PC-9 (cell line): ENCODE measurements around the gene ABHD1. TPM values are rescaled to one million over a fixed set of nuclear protein-coding genes. Genes with fewer than 3 reads are reported as not detected.

Experiments used
- BruUV-seq: library from RNA; stranded (reverse); fragments of 400-500 nt; replicated peaks from 2 replicates; lab custom pipeline; 2021; lab: Mats Ljungman, UMichigan
- CTCF ChIA-PET: fragments of 300-600 bp; sonication (Branson Sonifier 250); formaldehyde crosslinking; loops from one replicate; lab custom pipeline; 2022; ENCODE audit warnings: antibody characterized with exemption; lab: Charles Lee
- POLR2A ChIA-PET: fragments of 300-600 bp; sonication (Branson Sonifier 250); formaldehyde crosslinking; loops from one replicate; lab custom pipeline; 2022; ENCODE audit warnings: antibody characterized with exemption; ENCODE audit not compliant: unreplicated experiment; lab: Charles Lee
- DNase-seq, 2 experiments: peaks; one replicate each; pipeline versions ENCODE4 v3.0.0 to v3.0.0-alpha.2; 2015 to 2022; ENCODE audit warnings: mixed read lengths in 1 of 2
- H2AFZ ChIP-seq: fragments of 200-600 bp; sonication (generic); 2 replicates; pipeline ENCODE4 v1.8.1; 2017; ENCODE audit warnings: antibody characterized with exemption
- H3F3A ChIP-seq: fragments of 200-600 bp; sonication (generic); 2 replicates; pipeline ENCODE4 v1.8.1; 2017; ENCODE audit warnings: antibody characterized with exemption, mild to moderate bottlenecking, low read depth; ENCODE audit not compliant: insufficient read depth
- H3K27ac ChIP-seq: fragments of 200-600 bp; sonication (generic); 2 replicates; pipeline ENCODE4 v1.6.1; 2016; ENCODE audit warnings: mixed run types
- H3K27me3 ChIP-seq: fragments of 200-600 bp; sonication (generic); 2 replicates; pipeline ENCODE4 v1.6.1; 2016; ENCODE audit warnings: low read depth, mixed run types; ENCODE audit not compliant: insufficient read depth
- H3K36me3 ChIP-seq: fragments of 200-600 bp; sonication (generic); 2 replicates; pipeline ENCODE4 v1.6.1; 2016; ENCODE audit warnings: low read depth, mixed run types
- H3K4me1 ChIP-seq: fragments of 200-600 bp; sonication (generic); replicated peaks from 2 replicates; pipeline ENCODE4 v1.6.1; 2016; ENCODE audit warnings: mixed run types; ENCODE audit not compliant: insufficient read depth
- H3K4me2 ChIP-seq: fragments of 200-600 bp; sonication (generic); 2 replicates; pipeline ENCODE4 v1.6.1; 2017; ENCODE audit warnings: mixed run types
- H3K4me3 ChIP-seq: fragments of 200-600 bp; sonication (generic); 2 replicates; pipeline ENCODE4 v1.6.1; 2016; ENCODE audit warnings: mixed run types
- H3K79me2 ChIP-seq: fragments of 200-600 bp; sonication (generic); 2 replicates; pipeline ENCODE4 v1.6.1; 2017; ENCODE audit warnings: low read depth, mixed run types
- H3K9me2 ChIP-seq: fragments of 200-600 bp; sonication (generic); 2 replicates; pipeline ENCODE4 v1.8.1; 2017; ENCODE audit warnings: mild to moderate bottlenecking; ENCODE audit not compliant: insufficient read depth
- H3K9me3 ChIP-seq: fragments of 200-600 bp; sonication (generic); 2 replicates; pipeline ENCODE4 v1.8.1; 2016; ENCODE audit warnings: low read depth; ENCODE audit not compliant: insufficient read depth
- H4K20me1 ChIP-seq: fragments of 200-600 bp; sonication (generic); 2 replicates; pipeline ENCODE4 v1.8.1; 2017; ENCODE audit not compliant: insufficient read depth
- EZH2 ChIP-seq: fragments of 200-600 bp; sonication (generic); IDR thresholded peaks from 2 replicates; pipeline ENCODE4 v1.8.0; 2017; ENCODE audit warnings: antibody characterized with exemption, low read depth
- intact Hi-C: fragments of 100-400 bp; cut with micrococcal nuclease; formaldehyde crosslinking; loops from one replicate; pipeline ENCODE4 v1.10.0; 2022; ENCODE audit not compliant: unreplicated experiment
- total RNA-seq: library from RNA; stranded (reverse); gene quantifications from 2 replicates; pipeline ENCODE4 v1.2.3, GENCODE V29; 2021
- TF ChIP-seq, protein P1 (sequence below): fragments of 200-600 bp; sonication (generic); conservative IDR thresholded peaks from 2 replicates; pipeline ENCODE4 v1.6.1; 2017; ENCODE audit warnings: mixed run types, antibody characterized with exemption, mild to moderate bottlenecking, moderate library complexity

ABHD1 gene
- total RNA-seq, 1 experiment from 2014 or later, result not detected

DNA sequence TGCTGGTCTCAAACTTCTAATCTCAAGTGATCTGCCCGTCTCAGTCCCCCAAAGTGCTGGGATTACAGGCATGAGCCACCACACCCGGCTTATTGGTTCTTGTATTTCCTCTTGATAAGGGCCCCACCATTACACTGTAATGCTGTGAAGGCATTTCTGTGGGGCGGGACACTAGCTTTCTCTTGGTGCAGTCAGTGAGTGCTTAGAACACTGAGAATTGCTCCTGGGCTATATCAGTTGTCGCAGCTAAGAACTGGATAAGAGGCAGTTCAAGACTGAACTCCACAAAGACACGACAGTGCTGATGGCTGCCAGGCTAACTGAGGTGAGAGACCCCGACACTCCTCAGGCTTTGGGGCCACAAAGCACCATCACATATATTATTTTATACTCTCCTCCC is 35.0 kb upstream of the ABHD1 start:
- no peak overlapping the region for H3K4me3 ChIP-seq
- H3K4me1 ChIP-seq, result peaks cover 17% of the 10 kb centered on the region
- no peak overlapping the region for H3K27ac ChIP-seq
- no peaks in the 10 kb centered on the region for H3K27me3 ChIP-seq
- H3K79me2 ChIP-seq, result no peaks in the 10 kb centered on the region
- no peak overlapping the region for H2AFZ ChIP-seq
- no TSS peak for BruUV-seq
- TF ChIP-seq, protein P1, sequence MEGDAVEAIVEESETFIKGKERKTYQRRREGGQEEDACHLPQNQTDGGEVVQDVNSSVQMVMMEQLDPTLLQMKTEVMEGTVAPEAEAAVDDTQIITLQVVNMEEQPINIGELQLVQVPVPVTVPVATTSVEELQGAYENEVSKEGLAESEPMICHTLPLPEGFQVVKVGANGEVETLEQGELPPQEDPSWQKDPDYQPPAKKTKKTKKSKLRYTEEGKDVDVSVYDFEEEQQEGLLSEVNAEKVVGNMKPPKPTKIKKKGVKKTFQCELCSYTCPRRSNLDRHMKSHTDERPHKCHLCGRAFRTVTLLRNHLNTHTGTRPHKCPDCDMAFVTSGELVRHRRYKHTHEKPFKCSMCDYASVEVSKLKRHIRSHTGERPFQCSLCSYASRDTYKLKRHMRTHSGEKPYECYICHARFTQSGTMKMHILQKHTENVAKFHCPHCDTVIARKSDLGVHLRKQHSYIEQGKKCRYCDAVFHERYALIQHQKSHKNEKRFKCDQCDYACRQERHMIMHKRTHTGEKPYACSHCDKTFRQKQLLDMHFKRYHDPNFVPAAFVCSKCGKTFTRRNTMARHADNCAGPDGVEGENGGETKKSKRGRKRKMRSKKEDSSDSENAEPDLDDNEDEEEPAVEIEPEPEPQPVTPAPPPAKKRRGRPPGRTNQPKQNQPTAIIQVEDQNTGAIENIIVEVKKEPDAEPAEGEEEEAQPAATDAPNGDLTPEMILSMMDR, result no peak
- TF ChIP-seq EZH2, result no peak
- H3K9me2 ChIP-seq, result no peaks in the 10 kb centered on the region
- H3K36me3 ChIP-seq, result no peaks in the 10 kb centered on the region
- no peak for DNase-seq
- ChIA-PET CTCF (interaction anchor here (0.6 to 0.7 kb wide), 2 partner anchors 16 to 196 kb away, joined by 3 to 4 read pairs; no protein-coding TSS in a partner anchor), POLR2A (no interaction called here)
- intact Hi-C loops, result no loop called here
- H4K20me1 ChIP-seq, result no peaks in the 10 kb centered on the region
- peaks cover 11% of the 10 kb centered on the region; the same call in 1 of the 2 replicates for H3F3A ChIP-seq
- H3K4me2 ChIP-seq, result no peak overlapping the region
- H3K9me3 ChIP-seq, result no peaks in the 10 kb centered on the region

DNA sequence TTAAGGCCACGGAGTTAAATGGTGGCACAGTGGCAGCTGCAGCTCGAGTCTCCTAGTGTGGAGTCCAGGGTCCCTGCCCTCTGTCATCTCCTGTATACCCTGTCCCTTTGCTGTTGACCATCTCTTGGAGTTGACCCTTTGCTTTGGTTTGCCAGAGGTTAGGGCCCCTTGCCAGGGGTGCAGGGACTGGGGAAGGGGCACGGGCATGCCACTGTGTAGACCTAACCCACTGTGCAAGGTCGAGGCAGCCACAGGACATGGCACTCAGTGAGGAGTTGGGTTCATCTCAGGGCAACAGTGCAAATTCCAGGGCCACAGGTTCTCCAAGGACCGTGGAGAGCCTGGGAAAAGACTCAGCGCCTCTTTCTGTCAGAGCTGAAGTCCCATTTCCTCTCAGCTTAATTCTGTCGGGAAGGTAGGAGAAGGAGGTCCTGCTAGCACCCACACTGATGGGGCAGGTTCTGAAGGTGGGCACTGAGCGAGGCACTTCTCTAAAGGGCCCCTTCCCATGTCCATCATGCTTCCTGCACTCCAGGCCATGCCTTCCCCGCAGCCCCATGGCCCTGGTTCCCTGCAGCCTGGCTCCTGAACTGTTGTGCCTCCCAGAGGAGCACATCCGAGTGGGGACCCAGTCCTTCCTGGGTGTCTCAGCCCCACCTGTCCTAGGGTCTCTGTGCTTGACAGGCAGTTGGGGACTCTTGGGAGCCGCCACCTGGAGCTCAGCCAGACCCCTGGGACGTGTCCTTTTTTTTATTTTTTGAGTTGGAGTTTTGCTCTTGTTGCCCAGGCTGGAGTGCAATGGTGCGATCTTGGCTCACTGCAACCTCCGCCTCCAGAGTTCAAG is 34.3 kb upstream of the ABHD1 start:
- Histone ChIP-seq H3K9me2 (no peaks in the 10 kb centered on the region), H3K27ac (no peak overlapping the region), H4K20me1 (no peaks in the 10 kb centered on the region), H3K4me3 (no peak overlapping the region), H3K4me1 (peaks cover 17% of the 10 kb centered on the region), H3K9me3 (no peaks in the 10 kb centered on the region), H3F3A (peaks cover 13% of the 10 kb centered on the region; the same call in 1 of the 2 replicates), H2AFZ (no peak overlapping the region), H3K27me3 (no peaks in the 10 kb centered on the region), H3K79me2 (no peaks in the 10 kb centered on the region), H3K36me3 (no peaks in the 10 kb centered on the region), H3K4me2 (no peak overlapping the region)
- BruUV-seq, result no TSS peak
- CTCF ChIA-PET, result interaction anchor here (0.5 to 0.7 kb wide), 2 partner anchors 16 to 130 kb away, joined by 3 to 4 read pairs; no protein-coding TSS in a partner anchor
- TF ChIP-seq EZH2, result no peak
- TF ChIP-seq, protein P1, result no peak
- POLR2A ChIA-PET, result no interaction called here
- no peak for DNase-seq
- intact Hi-C loops, result no loop called here

DNA sequence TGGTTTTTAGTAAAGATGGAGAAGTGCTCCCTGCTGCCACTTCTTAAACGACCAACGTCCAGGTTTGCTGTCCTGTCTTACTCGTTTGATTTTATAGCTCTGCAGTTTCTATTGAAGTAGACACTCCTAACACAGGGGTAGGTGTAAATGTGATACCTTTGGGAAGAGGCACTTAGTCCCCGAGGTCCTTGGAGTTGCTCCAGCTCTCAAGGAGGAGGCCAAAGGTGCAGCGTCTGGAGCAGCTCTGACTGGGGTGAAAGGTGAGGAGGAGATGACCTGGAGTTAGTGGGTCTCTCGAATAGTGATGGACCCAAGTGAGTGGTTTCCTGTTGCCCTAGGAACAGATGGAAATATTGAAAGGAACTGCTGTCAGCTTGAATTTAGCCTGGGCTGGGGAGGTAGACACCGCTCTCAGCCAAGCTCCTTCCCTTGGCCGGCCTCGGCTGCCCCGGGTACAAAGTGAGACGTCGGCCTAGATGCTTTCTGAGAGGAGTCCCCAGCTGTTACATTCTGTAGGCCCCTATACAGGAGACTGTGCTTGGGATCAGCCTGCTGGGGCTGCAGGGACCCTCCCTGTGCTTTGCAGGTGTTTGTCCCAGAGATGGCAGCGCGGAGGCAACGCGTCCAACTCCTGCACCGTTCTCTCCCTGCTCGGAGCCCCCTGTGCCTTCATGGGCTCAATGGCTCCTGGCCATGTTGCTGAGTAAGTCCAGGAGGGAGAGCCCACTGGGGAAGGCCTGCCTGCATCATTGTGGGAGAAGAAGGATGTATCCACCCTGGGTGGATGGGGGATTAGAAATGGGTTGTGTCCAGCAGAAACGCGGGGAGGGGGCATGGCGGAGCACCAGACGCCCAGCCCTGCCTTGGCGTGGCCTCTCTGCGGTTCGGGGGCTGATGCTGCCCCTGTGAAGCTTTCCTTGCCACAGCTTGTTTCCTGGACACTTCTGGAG is 31.6 kb upstream of the ABHD1 start:
- POLR2A ChIA-PET, result no interaction called here
- intact Hi-C loops, result loop anchor here (2.0 kb wide), 1 partner anchor 189 kb away; no protein-coding TSS in a partner anchor
- H3K27me3 ChIP-seq, result no peaks in the 10 kb centered on the region

More for the DNA sequence above, 31.6 kb upstream of the ABHD1 start:
- H3F3A ChIP-seq, result peaks cover 6% of the 10 kb centered on the region; the same call in 1 of the 2 replicates
- no peak for TF ChIP-seq EZH2
- TF ChIP-seq, protein P1, result no peak
- CTCF ChIA-PET, result no interaction called here
- no peaks in the 10 kb centered on the region for H3K9me2 ChIP-seq
- no peaks in the 10 kb centered on the region for H3K9me3 ChIP-seq
- H3K4me3 ChIP-seq, result no peak overlapping the region
- H2AFZ ChIP-seq, result no peak overlapping the region
- H3K27ac ChIP-seq, result no peak overlapping the region
- no peak for DNase-seq
- H3K36me3 ChIP-seq, result no peaks in the 10 kb centered on the region
- no peaks in the 10 kb centered on the region for H4K20me1 ChIP-seq
- no peaks in the 10 kb centered on the region for H3K79me2 ChIP-seq
- H3K4me1 ChIP-seq, result peaks cover 5% of the 10 kb centered on the region; the same call in 1 of the 2 replicates
- no peak overlapping the region for H3K4me2 ChIP-seq
- BruUV-seq, result no TSS peak
